ENCODE data around the gene BMERB1. TPM values are rescaled to one million over a fixed set of nuclear protein-coding genes. Genes with fewer than 3 reads are reported as not detected.

The BMERB1 gene
- total RNA-seq, 2 donors from 2014 or later: 22.3 to 30.7 TPM

DNA sequence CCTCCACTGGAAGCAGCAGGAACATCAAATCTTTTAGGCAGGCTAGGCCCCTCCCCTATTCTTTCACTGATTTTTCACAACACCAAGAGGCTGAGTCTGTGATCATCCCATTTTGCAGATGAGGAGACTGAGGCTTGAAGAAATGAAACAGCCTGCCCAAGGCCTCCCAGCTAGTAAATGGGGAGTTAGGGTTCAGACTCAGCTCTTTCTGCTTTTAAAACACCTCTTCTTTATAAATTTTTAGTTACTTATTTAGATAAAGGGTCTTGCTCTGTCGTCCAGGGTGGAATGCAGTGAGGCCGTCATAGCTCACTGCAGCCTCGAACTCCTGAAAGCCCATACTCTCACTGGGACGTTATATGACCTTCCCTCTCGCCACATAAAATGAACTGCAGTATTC lies 82.2 kb downstream of the BMERB1 start:
- H3K4me1 Mint-ChIP-seq (ENCODE audit: low read depth): no peaks in the 10 kb centered on the region
- DNase-seq: no peak
- no peaks in the 10 kb centered on the region for H3K27me3 Mint-ChIP-seq (ENCODE audit: low read depth)
- no peak for ATAC-seq (replicated peaks in 1 of 2)
- H3K9me3 Mint-ChIP-seq: no peaks in the 10 kb centered on the region
- no peaks in the 10 kb centered on the region for H3K36me3 Mint-ChIP-seq (ENCODE audit: insufficient read depth in 2 of 2)
- no peak overlapping the region for H3K4me3 Mint-ChIP-seq
- no peak overlapping the region for H3K27ac Mint-ChIP-seq

- no peaks in the 10 kb centered on the region for H3K9me3 Mint-ChIP-seq
- no peak for ATAC-seq (replicated peaks in 1 of 2)
- H3K4me3 Mint-ChIP-seq: no peak overlapping the region
- H3K36me3 Mint-ChIP-seq (ENCODE audit: insufficient read depth in 2 of 2): no peaks in the 10 kb centered on the region
- H3K27me3 Mint-ChIP-seq (ENCODE audit: low read depth): no peaks in the 10 kb centered on the region
- no peak overlapping the region for H3K27ac Mint-ChIP-seq
- DNase-seq: no peak
- peaks cover 2% of the 10 kb centered on the region for H3K4me1 Mint-ChIP-seq (ENCODE audit: low read depth)
Measured at GRCh38 chr16:15517743-15518377, 83.5 kb downstream of the BMERB1 start.

- Mint-ChIP-seq H3K4me1 (ENCODE audit: low read depth) (peaks cover 7% of the 10 kb centered on the region), H3K4me3 (no peak overlapping the region), H3K27ac (no peak overlapping the region), H3K36me3 (ENCODE audit: insufficient read depth in 2 of 2) (no peaks in the 10 kb centered on the region), H3K27me3 (ENCODE audit: low read depth) (no peaks in the 10 kb centered on the region), H3K9me3 (no peaks in the 10 kb centered on the region)
- DNase-seq (no peak), ATAC-seq (replicated peaks in 1 of 2) (no peak)
Measured at GRCh38 chr16:15518381-15519351, 84.3 kb downstream of the BMERB1 start.

- H3K27ac Mint-ChIP-seq: no peak overlapping the region
- H3K36me3 Mint-ChIP-seq (ENCODE audit: insufficient read depth in 2 of 2): no peaks in the 10 kb centered on the region
- ATAC-seq (replicated peaks in 1 of 2) (no peak), DNase-seq (no peak)
- no peaks in the 10 kb centered on the region for H3K9me3 Mint-ChIP-seq
- no peak overlapping the region for H3K4me3 Mint-ChIP-seq
- no peaks in the 10 kb centered on the region for H3K27me3 Mint-ChIP-seq (ENCODE audit: low read depth)
- peaks cover 7% of the 10 kb centered on the region for H3K4me1 Mint-ChIP-seq (ENCODE audit: low read depth)
Measured at GRCh38 chr16:15519790-15520189, 85.4 kb downstream of the BMERB1 start.

DNA sequence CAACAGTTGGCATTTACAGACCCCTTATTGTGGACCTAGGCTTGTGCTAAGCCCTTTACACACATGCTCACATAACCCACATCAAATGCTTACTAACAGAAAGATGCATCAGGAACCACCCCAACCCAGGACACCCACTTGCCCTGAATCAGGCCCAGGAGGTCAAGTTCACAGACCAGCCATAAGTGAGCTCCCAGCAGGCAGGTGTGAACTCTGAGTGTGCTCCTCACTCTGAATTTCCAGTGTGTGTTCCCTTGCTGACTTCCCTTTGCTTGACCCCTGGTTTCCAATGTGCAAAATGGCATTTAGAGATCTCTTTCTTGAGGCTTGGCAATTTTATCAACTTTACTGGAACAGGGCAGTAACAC lies 87.0 kb downstream of the BMERB1 start:
- Mint-ChIP-seq H3K27ac (no peak overlapping the region), H3K9me3 (no peaks in the 10 kb centered on the region), H3K36me3 (ENCODE audit: insufficient read depth in 2 of 2) (no peaks in the 10 kb centered on the region), H3K4me3 (no peak overlapping the region), H3K27me3 (ENCODE audit: low read depth) (no peaks in the 10 kb centered on the region), H3K4me1 (ENCODE audit: low read depth) (peaks cover 7% of the 10 kb centered on the region)
- ATAC-seq (replicated peaks in 1 of 2) (no peak), DNase-seq (no peak)

- ATAC-seq (replicated peaks in 1 of 2) (no peak), DNase-seq (no peak)
- no peak overlapping the region for H3K27ac Mint-ChIP-seq
- H3K36me3 Mint-ChIP-seq (ENCODE audit: insufficient read depth in 2 of 2): no peaks in the 10 kb centered on the region
- H3K4me3 Mint-ChIP-seq: no peak overlapping the region
- H3K27me3 Mint-ChIP-seq (ENCODE audit: low read depth): no peaks in the 10 kb centered on the region
- H3K4me1 Mint-ChIP-seq (ENCODE audit: low read depth): peaks cover 7% of the 10 kb centered on the region
- no peaks in the 10 kb centered on the region for H3K9me3 Mint-ChIP-seq
Measured at GRCh38 chr16:15521758-15522509, 87.5 kb downstream of the BMERB1 start.

GRCh38 chr16:15523092-15523541 lies 88.7 kb downstream of the BMERB1 start:
- no peak overlapping the region for H3K27ac Mint-ChIP-seq
- no peak overlapping the region for H3K4me3 Mint-ChIP-seq
- H3K9me3 Mint-ChIP-seq: no peaks in the 10 kb centered on the region
- H3K4me1 Mint-ChIP-seq (ENCODE audit: low read depth): peaks cover 7% of the 10 kb centered on the region
- no peaks in the 10 kb centered on the region for H3K27me3 Mint-ChIP-seq (ENCODE audit: low read depth)
- no peak for ATAC-seq (replicated peaks in 1 of 2)
- H3K36me3 Mint-ChIP-seq (ENCODE audit: insufficient read depth in 2 of 2): no peaks in the 10 kb centered on the region
- no peak for DNase-seq

- no peaks in the 10 kb centered on the region for H3K27me3 Mint-ChIP-seq (ENCODE audit: low read depth)
- peaks cover 7% of the 10 kb centered on the region for H3K4me1 Mint-ChIP-seq (ENCODE audit: low read depth)
- DNase-seq (no peak), ATAC-seq (replicated peaks in 1 of 2) (no peak)
- H3K27ac Mint-ChIP-seq: no peak overlapping the region
- H3K36me3 Mint-ChIP-seq (ENCODE audit: insufficient read depth in 2 of 2): no peaks in the 10 kb centered on the region
- H3K4me3 Mint-ChIP-seq: no peak overlapping the region
- H3K9me3 Mint-ChIP-seq: no peaks in the 10 kb centered on the region
Measured at GRCh38 chr16:15523939-15524338, 89.6 kb downstream of the BMERB1 start.

DNA sequence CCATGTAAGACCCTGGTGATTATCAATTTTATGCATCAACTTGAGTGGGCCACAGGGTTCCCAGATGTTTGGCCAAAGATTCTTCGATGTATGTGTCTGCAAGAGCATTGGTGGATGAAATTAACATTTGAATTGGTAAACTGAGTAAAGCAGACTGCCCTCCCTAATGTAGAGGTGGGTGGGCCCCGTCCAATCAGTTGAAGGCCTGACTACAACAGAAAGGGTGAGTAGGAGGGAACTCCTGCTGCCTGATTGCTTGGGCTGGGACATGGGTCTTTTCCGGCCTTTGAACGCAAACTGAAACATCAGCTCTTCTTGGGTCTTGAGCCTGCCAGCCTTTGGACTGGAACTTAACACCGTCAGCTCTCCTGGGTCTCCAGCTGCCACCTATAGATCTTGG lies 90.6 kb downstream of the BMERB1 start:
- Mint-ChIP-seq H3K36me3 (ENCODE audit: insufficient read depth in 2 of 2) (no peaks in the 10 kb centered on the region), H3K4me3 (no peak overlapping the region), H3K27ac (no peak overlapping the region), H3K9me3 (no peaks in the 10 kb centered on the region), H3K4me1 (ENCODE audit: low read depth) (peaks cover 7% of the 10 kb centered on the region), H3K27me3 (ENCODE audit: low read depth) (no peaks in the 10 kb centered on the region)
- no peak for DNase-seq
- no peak for ATAC-seq (replicated peaks in 1 of 2)

- Mint-ChIP-seq H3K4me3 (no peak overlapping the region), H3K9me3 (no peaks in the 10 kb centered on the region), H3K27me3 (ENCODE audit: low read depth) (no peaks in the 10 kb centered on the region), H3K36me3 (ENCODE audit: insufficient read depth in 2 of 2) (no peaks in the 10 kb centered on the region), H3K27ac (no peak overlapping the region), H3K4me1 (ENCODE audit: low read depth) (peaks cover 7% of the 10 kb centered on the region)
- no peak for DNase-seq
- ATAC-seq (replicated peaks in 1 of 2): no peak
Measured at GRCh38 chr16:15526097-15526496, 91.7 kb downstream of the BMERB1 start.

- no peak overlapping the region for H3K4me3 Mint-ChIP-seq
- H3K9me3 Mint-ChIP-seq: no peaks in the 10 kb centered on the region
- H3K36me3 Mint-ChIP-seq (ENCODE audit: insufficient read depth in 2 of 2): no peaks in the 10 kb centered on the region
- DNase-seq (no peak), ATAC-seq (replicated peaks in 1 of 2) (no peak)
- H3K4me1 Mint-ChIP-seq (ENCODE audit: low read depth): peaks cover 7% of the 10 kb centered on the region
- H3K27ac Mint-ChIP-seq: no peak overlapping the region
- H3K27me3 Mint-ChIP-seq (ENCODE audit: low read depth): no peaks in the 10 kb centered on the region
Measured at GRCh38 chr16:15526731-15527130, 92.3 kb downstream of the BMERB1 start.

GRCh38 chr16:15529673-15530072 lies 95.3 kb downstream of the BMERB1 start:
- no peak for ATAC-seq (replicated peaks in 1 of 2)
- no peaks in the 10 kb centered on the region for H3K4me1 Mint-ChIP-seq (ENCODE audit: low read depth)
- H3K27ac Mint-ChIP-seq: no peak overlapping the region
- H3K9me3 Mint-ChIP-seq: no peaks in the 10 kb centered on the region
- no peak for DNase-seq
- H3K27me3 Mint-ChIP-seq (ENCODE audit: low read depth): no peaks in the 10 kb centered on the region
- H3K36me3 Mint-ChIP-seq (ENCODE audit: insufficient read depth in 2 of 2): peaks cover 0 to 1% of the 10 kb centered on the region in 2 donors
- no peak overlapping the region for H3K4me3 Mint-ChIP-seq

GRCh38 chr16:15530085-15530484 lies 95.7 kb downstream of the BMERB1 start:
- no peak for DNase-seq
- ATAC-seq (replicated peaks in 1 of 2): no peak
- peaks cover 1% of the 10 kb centered on the region for H3K4me1 Mint-ChIP-seq (ENCODE audit: low read depth)
- no peak overlapping the region for H3K4me3 Mint-ChIP-seq
- no peaks in the 10 kb centered on the region for H3K27me3 Mint-ChIP-seq (ENCODE audit: low read depth)
- H3K9me3 Mint-ChIP-seq: no peaks in the 10 kb centered on the region
- no peak overlapping the region for H3K27ac Mint-ChIP-seq
- H3K36me3 Mint-ChIP-seq (ENCODE audit: insufficient read depth in 2 of 2): peaks cover 0 to 2% of the 10 kb centered on the region in 2 donors

All from activated T-cell treated with anti-CD3 and anti-CD28 coated beads, Interleukin-2, amount 50 U/mL, for 72 hours (primary cell).